ENCODE measurements around the gene PMEPA1.

Gene PMEPA1

GRCh38 chr20:57713951-57714350 is 4.1 kb upstream of the PMEPA1 start:
- in situ Hi-C loops (cut with MboI; ENCODE audit: low pct_unique_long_range_greater_than_20kb, low sequenced_read_pairs, unreplicated experiment) = no loop called here
- DNase-seq (ENCODE audit: low spot score) = no peak
- TF ChIP-seq CTCF (IDR thresholded peaks at IDR 0.05; ENCODE audit: extremely low read depth, insufficient read depth, missing control alignments) = no peak

GRCh38 chr20:57713505-57713903 is 3.7 kb upstream of the PMEPA1 start:
- in situ Hi-C loops (cut with MboI; ENCODE audit: low pct_unique_long_range_greater_than_20kb, low sequenced_read_pairs, unreplicated experiment) = no loop called here
- TF ChIP-seq CTCF (IDR thresholded peaks at IDR 0.05; ENCODE audit: extremely low read depth, insufficient read depth, missing control alignments) = no peak
- no peak for DNase-seq (ENCODE audit: low spot score)

- no peak for TF ChIP-seq CTCF (IDR thresholded peaks at IDR 0.05; ENCODE audit: extremely low read depth, insufficient read depth, missing control alignments)
- no peak for DNase-seq (ENCODE audit: low spot score)
- in situ Hi-C loops (cut with MboI; ENCODE audit: low pct_unique_long_range_greater_than_20kb, low sequenced_read_pairs, unreplicated experiment) = no loop called here
Observed at GRCh38 chr20:57712851-57713504, 3.2 kb upstream of the PMEPA1 start.

- in situ Hi-C loops (cut with MboI; ENCODE audit: low pct_unique_long_range_greater_than_20kb, low sequenced_read_pairs, unreplicated experiment) = no loop called here
- TF ChIP-seq CTCF (IDR thresholded peaks at IDR 0.05; ENCODE audit: extremely low read depth, insufficient read depth, missing control alignments) = no peak
- DNase-seq (ENCODE audit: low spot score) = no peak
Observed at GRCh38 chr20:57712341-57712740, 2.5 kb upstream of the PMEPA1 start.

GRCh38 chr20:57711826-57712225 is 2.0 kb upstream of the PMEPA1 start:
- no peak for TF ChIP-seq CTCF (IDR thresholded peaks at IDR 0.05; ENCODE audit: extremely low read depth, insufficient read depth, missing control alignments)
- in situ Hi-C loops (cut with MboI; ENCODE audit: low pct_unique_long_range_greater_than_20kb, low sequenced_read_pairs, unreplicated experiment) = no loop called here
- DNase-seq (ENCODE audit: low spot score) = no peak

GRCh38 chr20:57711311-57711712 is 1.5 kb upstream of the PMEPA1 start:
- in situ Hi-C loops (cut with MboI; ENCODE audit: low pct_unique_long_range_greater_than_20kb, low sequenced_read_pairs, unreplicated experiment) = no loop called here
- TF ChIP-seq CTCF (IDR thresholded peaks at IDR 0.05; ENCODE audit: extremely low read depth, insufficient read depth, missing control alignments) = no peak
- no peak for DNase-seq (ENCODE audit: low spot score)

All from GM13977 (cell line).